ENCODE measurements around the gene LOX.

The LOX gene

GRCh38 chr5:122036326-122036725 is 41.7 kb downstream of the LOX start:
- Mint-ChIP-seq H3K27ac (no peak overlapping the region), H3K9me3 (no peaks in the 10 kb centered on the region), H3K36me3 (peaks cover 13% of the 10 kb centered on the region), H3K4me3 (no peak overlapping the region), H3K4me1 (no peaks in the 10 kb centered on the region)
- DNase-seq (ENCODE audit: low spot score in 2 of 2) (no peak), ATAC-seq (no peak)

GRCh38 chr5:122035913-122036312 is 42.1 kb downstream of the LOX start:
- Mint-ChIP-seq H3K4me3 (no peak overlapping the region), H3K27ac (no peak overlapping the region), H3K9me3 (no peaks in the 10 kb centered on the region), H3K36me3 (peaks cover 13% of the 10 kb centered on the region), H3K4me1 (no peaks in the 10 kb centered on the region)
- no peak for ATAC-seq
- DNase-seq (ENCODE audit: low spot score in 2 of 2): no peak

- Mint-ChIP-seq H3K27ac (no peak overlapping the region), H3K36me3 (peaks cover 30% of the 10 kb centered on the region), H3K4me3 (no peak overlapping the region), H3K4me1 (no peaks in the 10 kb centered on the region), H3K9me3 (no peaks in the 10 kb centered on the region)
- ATAC-seq (no peak), DNase-seq (ENCODE audit: low spot score in 2 of 2) (no peak)
These were observed 46.2 kb downstream of the LOX start for GRCh38 chr5:122031836-122032235.

GRCh38 chr5:122030251-122030650 is 47.8 kb downstream of the LOX start:
- ATAC-seq (no peak), DNase-seq (ENCODE audit: low spot score in 2 of 2) (no peak)
- H3K4me3 Mint-ChIP-seq: no peak overlapping the region
- no peaks in the 10 kb centered on the region for H3K9me3 Mint-ChIP-seq
- peaks cover 38% of the 10 kb centered on the region for H3K36me3 Mint-ChIP-seq
- no peak overlapping the region for H3K27ac Mint-ChIP-seq
- no peaks in the 10 kb centered on the region for H3K4me1 Mint-ChIP-seq

- Mint-ChIP-seq H3K27ac (no peak overlapping the region), H3K9me3 (no peaks in the 10 kb centered on the region), H3K4me3 (no peak overlapping the region), H3K36me3 (peaks cover 38% of the 10 kb centered on the region), H3K4me1 (no peaks in the 10 kb centered on the region)
- DNase-seq (ENCODE audit: low spot score in 2 of 2) (no peak), ATAC-seq (no peak)
These were observed 48.2 kb downstream of the LOX start for GRCh38 chr5:122029818-122030217.

- Mint-ChIP-seq H3K4me1 (peaks cover 11% of the 10 kb centered on the region), H3K36me3 (peaks cover 69% of the 10 kb centered on the region), H3K9me3 (no peaks in the 10 kb centered on the region), H3K4me3 (no peak overlapping the region), H3K27ac (no peak overlapping the region)
- ATAC-seq (no peak), DNase-seq (ENCODE audit: low spot score in 2 of 2) (no peak)
These were observed 55.1 kb downstream of the LOX start for GRCh38 chr5:122022966-122023365.

GRCh38 chr5:122019919-122020590 is 58.0 kb downstream of the LOX start:
- Mint-ChIP-seq H3K9me3 (no peaks in the 10 kb centered on the region), H3K27ac (no peak overlapping the region), H3K4me1 (peaks cover 15% of the 10 kb centered on the region), H3K36me3 (peaks cover 55% of the 10 kb centered on the region), H3K4me3 (no peak overlapping the region)
- DNase-seq (ENCODE audit: low spot score in 2 of 2) (no peak), ATAC-seq (peak; percentile 82)

GRCh38 chr5:122015471-122015870 is 62.6 kb downstream of the LOX start:
- Mint-ChIP-seq H3K9me3 (no peaks in the 10 kb centered on the region), H3K4me1 (peaks cover 20% of the 10 kb centered on the region), H3K4me3 (no peak overlapping the region), H3K36me3 (peaks cover 15% of the 10 kb centered on the region), H3K27ac (no peak overlapping the region)
- DNase-seq (ENCODE audit: low spot score in 2 of 2) (no peak), ATAC-seq (no peak)

GRCh38 chr5:122014236-122014935 is 63.7 kb downstream of the LOX start:
- peaks cover 6% of the 10 kb centered on the region for H3K36me3 Mint-ChIP-seq
- H3K4me3 Mint-ChIP-seq: no peak overlapping the region
- no peak overlapping the region for H3K27ac Mint-ChIP-seq
- H3K9me3 Mint-ChIP-seq: no peaks in the 10 kb centered on the region
- H3K4me1 Mint-ChIP-seq: peaks cover 22% of the 10 kb centered on the region
- no peak for DNase-seq (ENCODE audit: low spot score in 2 of 2)
- ATAC-seq: no peak
